Mesendoderm (in vitro differentiated cells): ENCODE data around the gene MEFV.
A peak's percentile ranks its signal among the peaks of the same experiment; 100 is the strongest.
"Not testable (repeated sequence)": the region's sequence is repeated elsewhere in the genome, so short reads cannot be mapped to it uniquely, and the experiment has no call there.

Experiments used
- DNase-seq: peaks from one replicate; pipeline ENCODE4 v3.0.0; 2013
- H2AK5ac ChIP-seq: 2 replicates; pipeline ENCODE4 v1.6.1; 2013; ENCODE audit warnings: low read length, inconsistent platforms
- H2BK120ac ChIP-seq: 2 replicates; pipeline ENCODE4 v1.6.1; 2013; ENCODE audit warnings: low read depth, mild to moderate bottlenecking, low read length, moderate library complexity, mixed read lengths
- H2BK15ac ChIP-seq: replicated peaks from 2 replicates; pipeline ENCODE4 v1.6.1; 2013; ENCODE audit warnings: low read depth, mild to moderate bottlenecking, moderate library complexity
- H2BK5ac ChIP-seq: 2 replicates; pipeline ENCODE4 v1.6.1; 2013; ENCODE audit warnings: low read length, inconsistent platforms
- H3K18ac ChIP-seq: 2 replicates; pipeline ENCODE4 v1.6.1; 2013; ENCODE audit warnings: mild to moderate bottlenecking, low read length, mixed read lengths
- H3K23ac ChIP-seq: one replicate; pipeline ENCODE4 v1.6.1; 2013; ENCODE audit warnings: low read length
- H3K27ac ChIP-seq: 2 replicates; pipeline ENCODE4 v1.5.1; 2013; ENCODE audit warnings: low read depth, mild to moderate bottlenecking, inconsistent platforms, low read length, moderate library complexity
- H3K27me3 ChIP-seq: 2 replicates; pipeline ENCODE4 v1.6.1; 2013; ENCODE audit warnings: low read length, control low read depth, mild to moderate bottlenecking, inconsistent platforms; ENCODE audit not compliant: insufficient read depth, poor library complexity
- H3K36me3 ChIP-seq: 2 replicates; pipeline ENCODE4 v1.6.1; 2013; ENCODE audit warnings: low read length, inconsistent platforms; ENCODE audit not compliant: control insufficient read depth, insufficient read depth
- H3K4ac ChIP-seq: one replicate; pipeline ENCODE4 v1.6.1; 2013; ENCODE audit warnings: low read depth, mild to moderate bottlenecking, low read length, moderate library complexity
- H3K4me1 ChIP-seq: 2 replicates; pipeline ENCODE4 v1.6.1; 2013; ENCODE audit warnings: low read depth, low read length, inconsistent platforms; ENCODE audit not compliant: control insufficient read depth
- H3K4me2 ChIP-seq: 2 replicates; pipeline ENCODE4 v1.6.1; 2013; ENCODE audit warnings: low read length
- H3K4me3 ChIP-seq: 2 replicates; pipeline ENCODE4 v1.5.1; 2013; ENCODE audit warnings: mild to moderate bottlenecking, low read length
- H3K56ac ChIP-seq: one replicate; pipeline ENCODE4 v1.6.1; 2013; ENCODE audit warnings: low read length
- H3K79me1 ChIP-seq: 2 replicates; pipeline ENCODE4 v1.6.1; 2013; ENCODE audit warnings: low read length, inconsistent platforms
- H3K79me2 ChIP-seq: 2 replicates; pipeline ENCODE4 v1.6.1; 2013; ENCODE audit warnings: mild to moderate bottlenecking, low read length; ENCODE audit not compliant: control insufficient read depth, insufficient read depth
- H3K9ac ChIP-seq: 2 replicates; pipeline ENCODE4 v1.6.1; 2013; ENCODE audit warnings: low read length, inconsistent platforms
- H4K5ac ChIP-seq: one replicate; pipeline ENCODE4 v1.6.1; 2013; ENCODE audit warnings: low read length
- H4K8ac ChIP-seq: one replicate; pipeline ENCODE4 v1.6.1; 2013; ENCODE audit warnings: low read depth, mild to moderate bottlenecking, control low read depth, low read length, moderate library complexity
- WGBS: extraction: QIAGEN DNeasy Blood & Tissue Kit; methylation state at CpG from one replicate; pipeline ENCODE4 v1.1.7; 2013; ENCODE audit warnings: low lambda C conversion rate, missing lambda C conversion rate; ENCODE audit not compliant: insufficient coverage; ENCODE audit errors: extremely low coverage; 5-methylcytosine and 5-hydroxymethylcytosine counted together

Gene MEFV

GRCh38 chr16:3214904-3215600 lies 41.4 kb downstream of the MEFV start:
- H2BK5ac ChIP-seq: no peak overlapping the region
- H3K79me2 ChIP-seq: no peaks in the 10 kb centered on the region
- no peak overlapping the region for H3K18ac ChIP-seq
- no peak overlapping the region for H3K4me2 ChIP-seq
- no peak overlapping the region for H3K56ac ChIP-seq
- H3K4me3 ChIP-seq: no peak overlapping the region
- H4K5ac ChIP-seq: no peak overlapping the region
- no peaks in the 10 kb centered on the region for H3K27me3 ChIP-seq
- H3K23ac ChIP-seq: no peak overlapping the region
- H3K4me1 ChIP-seq: no peaks in the 10 kb centered on the region
- no peak overlapping the region for H2AK5ac ChIP-seq
- no peak overlapping the region for H2BK15ac ChIP-seq
- no CpG with 5 or more reads among the region's 7 CpGs for WGBS
- H2BK120ac ChIP-seq: no peak overlapping the region
- H3K27ac ChIP-seq: no peak overlapping the region
- DNase-seq: no peak
- H4K8ac ChIP-seq: no peak overlapping the region
- H3K36me3 ChIP-seq: no peaks in the 10 kb centered on the region
- H3K9ac ChIP-seq: no peak overlapping the region
- no peak overlapping the region for H3K4ac ChIP-seq
- no peaks in the 10 kb centered on the region for H3K79me1 ChIP-seq

DNA sequence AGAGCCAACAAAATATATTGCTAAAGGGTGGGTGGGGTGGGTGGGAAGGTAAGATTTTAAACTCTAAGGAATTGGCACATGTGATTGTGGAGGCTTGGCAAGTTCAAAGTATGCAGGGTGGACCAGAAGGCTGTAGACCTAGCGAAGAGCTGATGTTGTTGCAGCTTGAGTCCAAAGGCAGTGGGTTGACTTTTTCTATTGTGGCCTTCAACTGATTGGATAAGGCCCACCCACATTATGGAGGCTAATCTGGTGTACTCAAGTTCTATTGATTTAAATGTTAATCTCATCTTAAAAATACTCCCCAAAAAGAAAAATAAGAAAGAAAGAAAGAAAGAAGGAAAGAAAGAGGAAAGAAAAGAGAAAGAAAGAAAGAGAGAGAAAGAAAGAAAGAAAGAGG lies 43.9 kb downstream of the MEFV start:
- no peak overlapping the region for H3K23ac ChIP-seq
- no peak overlapping the region for H2BK5ac ChIP-seq
- H3K4me2 ChIP-seq: no peak overlapping the region
- WGBS: no CpG with 5 or more reads among the region's 1 CpG
- no peak for DNase-seq
- H3K27ac ChIP-seq: no peak overlapping the region
- H3K56ac ChIP-seq: no peak overlapping the region
- H3K9ac ChIP-seq: no peak overlapping the region
- no peak overlapping the region for H2BK15ac ChIP-seq
- no peaks in the 10 kb centered on the region for H3K79me1 ChIP-seq
- no peaks in the 10 kb centered on the region for H3K79me2 ChIP-seq
- no peak overlapping the region for H3K18ac ChIP-seq
- H4K8ac ChIP-seq: no peak overlapping the region
- no peak overlapping the region for H2AK5ac ChIP-seq
- no peaks in the 10 kb centered on the region for H3K27me3 ChIP-seq
- H3K4ac ChIP-seq: no peak overlapping the region
- H2BK120ac ChIP-seq: no peak overlapping the region
- H3K4me1 ChIP-seq: no peaks in the 10 kb centered on the region
- H4K5ac ChIP-seq: no peak overlapping the region
- no peak overlapping the region for H3K4me3 ChIP-seq
- H3K36me3 ChIP-seq: no peaks in the 10 kb centered on the region

DNA sequence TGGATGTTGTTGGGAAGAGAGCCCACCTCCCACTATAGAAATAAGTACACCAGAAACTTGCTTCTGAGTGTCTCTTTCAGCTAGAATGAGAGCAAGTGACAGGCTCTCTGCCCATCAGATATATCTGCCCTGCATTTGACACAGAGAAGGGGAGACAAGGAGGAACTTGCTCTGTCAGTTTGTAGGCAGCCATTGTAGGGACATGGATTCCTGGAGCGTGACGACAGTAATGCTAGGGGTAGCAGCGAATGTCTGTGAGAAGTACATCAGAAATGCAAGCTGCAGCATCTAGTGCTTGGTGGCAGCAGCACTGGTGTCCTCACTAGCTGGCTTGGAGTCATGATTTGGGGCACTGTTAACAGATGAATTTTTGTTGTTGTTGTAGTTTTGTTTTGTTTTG lies 44.4 kb downstream of the MEFV start:
- Histone ChIP-seq H2BK15ac (no peak overlapping the region), H2BK120ac (no peak overlapping the region), H2AK5ac (no peak overlapping the region), H3K23ac (no peak overlapping the region), H3K4me2 (no peak overlapping the region), H3K18ac (no peak overlapping the region), H3K27ac (no peak overlapping the region), H4K5ac (no peak overlapping the region), H3K79me1 (no peaks in the 10 kb centered on the region), H3K27me3 (no peaks in the 10 kb centered on the region), H3K79me2 (no peaks in the 10 kb centered on the region), H3K56ac (no peak overlapping the region), H4K8ac (no peak overlapping the region), H3K9ac (no peak overlapping the region), H2BK5ac (no peak overlapping the region), H3K4ac (no peak overlapping the region), H3K4me3 (no peak overlapping the region), H3K36me3 (no peaks in the 10 kb centered on the region), H3K4me1 (no peaks in the 10 kb centered on the region)
- WGBS: no CpG with 5 or more reads among the region's 3 CpGs
- no peak for DNase-seq

DNA sequence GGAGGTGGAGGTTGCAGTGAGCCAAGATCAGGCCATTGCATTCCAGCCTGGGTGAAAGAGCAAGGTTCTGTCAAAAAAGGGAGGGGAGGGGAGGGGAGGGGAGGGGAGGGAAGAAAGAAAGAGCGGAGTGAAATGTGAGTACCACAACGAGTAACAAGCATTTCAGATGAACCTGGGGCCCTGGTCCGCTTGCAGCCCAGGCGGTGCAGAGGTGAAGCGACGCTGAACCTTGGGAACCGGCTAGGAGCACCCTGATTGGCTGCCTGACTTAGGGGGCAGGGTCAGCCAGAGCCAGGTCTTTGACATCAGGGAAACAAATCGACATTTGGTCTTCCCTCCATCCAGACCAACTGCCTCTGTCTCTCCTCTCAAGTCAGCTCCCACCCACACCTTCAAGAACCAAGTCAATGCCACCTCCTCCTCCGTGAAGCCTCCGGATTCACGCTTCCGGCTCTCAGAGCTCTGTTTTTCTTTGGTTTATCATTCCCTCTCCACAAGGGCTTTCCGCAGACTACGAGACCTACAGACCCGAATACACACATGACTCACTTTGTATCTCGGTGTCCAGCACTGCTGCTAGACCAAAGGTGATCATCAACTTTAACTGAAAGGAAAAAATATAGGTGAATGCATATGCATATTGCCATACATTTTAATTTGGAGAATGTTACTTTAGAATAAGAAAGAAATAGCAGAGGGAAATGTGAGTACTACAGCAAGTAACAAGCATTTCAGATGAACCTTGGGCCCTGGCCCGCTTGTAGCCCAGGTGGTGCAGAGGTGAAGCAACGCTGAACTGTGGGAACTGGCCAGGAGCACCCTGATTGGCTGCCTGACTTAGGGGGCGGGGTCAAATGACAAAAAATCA lies 49.1 kb downstream of the MEFV start:
- no peaks in the 10 kb centered on the region for H3K79me2 ChIP-seq
- no peak overlapping the region for H3K56ac ChIP-seq
- H3K4me3 ChIP-seq: no peak overlapping the region
- no peak overlapping the region for H3K23ac ChIP-seq
- no peak overlapping the region for H3K4ac ChIP-seq
- H4K8ac ChIP-seq: no peak overlapping the region
- no peaks in the 10 kb centered on the region for H3K36me3 ChIP-seq
- no peaks in the 10 kb centered on the region for H3K4me1 ChIP-seq
- no peak for DNase-seq
- no peak overlapping the region for H3K4me2 ChIP-seq
- H2BK5ac ChIP-seq: no peak overlapping the region
- no peak overlapping the region for H3K18ac ChIP-seq
- no peaks in the 10 kb centered on the region for H3K27me3 ChIP-seq
- no peak overlapping the region for H2BK120ac ChIP-seq
- no peaks in the 10 kb centered on the region for H3K79me1 ChIP-seq
- no peak overlapping the region for H2BK15ac ChIP-seq
- no peak overlapping the region for H3K27ac ChIP-seq
- H3K9ac ChIP-seq: no peak overlapping the region
- H2AK5ac ChIP-seq: no peak overlapping the region
- no peak overlapping the region for H4K5ac ChIP-seq
- WGBS: no CpG with 5 or more reads among the region's 19 CpGs

DNA sequence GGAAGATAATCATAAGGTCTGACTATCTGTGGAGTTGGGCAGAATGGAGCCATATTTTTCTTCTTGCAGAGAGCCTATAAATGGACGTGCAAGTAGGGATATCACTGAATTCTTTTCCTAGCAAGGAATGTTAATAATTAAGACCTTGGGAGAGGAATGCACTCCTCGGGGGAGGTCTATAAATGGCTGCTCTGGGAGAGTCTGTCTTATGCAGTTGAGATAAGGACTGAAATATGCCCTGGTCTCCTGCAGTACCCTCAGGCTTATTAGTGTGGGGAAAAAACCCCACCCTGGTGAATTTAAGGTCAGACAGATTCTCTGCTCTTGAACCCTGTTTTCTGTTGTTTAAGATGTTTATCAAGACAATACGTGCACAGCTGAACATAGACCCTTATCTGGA lies 50.5 kb downstream of the MEFV start:
- not testable (repeated sequence) for H2AK5ac ChIP-seq, H3K27ac ChIP-seq, H3K4me3 ChIP-seq, H3K9ac ChIP-seq, H3K4me2 ChIP-seq, H3K79me2 ChIP-seq, H3K23ac ChIP-seq, H2BK15ac ChIP-seq, H2BK120ac ChIP-seq, H4K8ac ChIP-seq, H3K56ac ChIP-seq, H3K4ac ChIP-seq, H3K18ac ChIP-seq, H3K36me3 ChIP-seq, H3K79me1 ChIP-seq, H3K27me3 ChIP-seq, H3K4me1 ChIP-seq, H2BK5ac ChIP-seq, H4K5ac ChIP-seq
- DNase-seq: peak; percentile 27
- no CpG with 5 or more reads among the region's 3 CpGs for WGBS
